ENCODE measurements around the gene PBX1. TPM values are rescaled to one million over a fixed set of nuclear protein-coding genes. Genes with fewer than 3 reads are reported as not detected.

PBX1 gene
- total and polyA plus RNA-seq, 2 of the 4 experiments (the other 2 are of a cell fraction) = 13.9 to 17.9 TPM

GRCh38 chr1:164510435-164510834 lies 48.5 kb upstream of the PBX1 start:
- ATAC-seq (ENCODE audit: low read depth) (peak; percentile 56), DNase-seq (peak; percentile 33)
- no peak overlapping the region for H2BK20ac ChIP-seq (ENCODE audit: low read depth, low read length)
- H3K27me3 ChIP-seq (ENCODE audit: control insufficient read depth, insufficient read depth, low read length) = no peaks in the 10 kb centered on the region; the same call in 1 of the 2 replicates
- H4K5ac ChIP-seq (ENCODE audit: low read depth, low read length) = no peak overlapping the region
- POLR2A ChIA-PET (ENCODE audit: unreplicated experiment) = no interaction called here
- no peaks in the 10 kb centered on the region for H3K79me1 ChIP-seq (ENCODE audit: low read depth in 1 of 2, low read length in 2 of 2)
- no TSS peak for BruUV-seq (replicated peaks)
- intact Hi-C loops (cut with micrococcal nuclease) (loop anchor here (2.0 to 5.0 kb wide), 2 partner anchors 107 to 276 kb away; no protein-coding TSS in a partner anchor), dilution Hi-C loops (cut with HindIII; ENCODE audit: low sequenced_read_pairs, unreplicated experiment) (no loop called here), in situ Hi-C loops (cut with MboI; ENCODE audit: low sequenced_read_pairs) (no loop called here)
- H3K36me3 ChIP-seq (ENCODE audit: control insufficient read depth, insufficient read depth, low read length) = no peaks in the 10 kb centered on the region
- no peak overlapping the region for H3K4me3 ChIP-seq (ENCODE audit: insufficient read depth, low read depth, low read length)
- H2AK9ac ChIP-seq (replicated peaks; ENCODE audit: low read depth, low read length, poor library complexity) = no peak overlapping the region
- H3K9ac ChIP-seq (ENCODE audit: low read depth, low read length) = no peak overlapping the region
- H2BK15ac ChIP-seq (ENCODE audit: low read depth, low read length) = no peak overlapping the region
- no peak overlapping the region for H2BK120ac ChIP-seq (ENCODE audit: low read depth, low read length)
- no peak overlapping the region for H3K56ac ChIP-seq (ENCODE audit: extremely low read depth, insufficient read depth, low read length)
- H3K18ac ChIP-seq (ENCODE audit: low read depth, low read length) = no peak overlapping the region
- no peak overlapping the region for H2BK5ac ChIP-seq (ENCODE audit: low read depth, low read length, poor library complexity, severe bottlenecking)
- no peaks in the 10 kb centered on the region for H3K4me1 ChIP-seq (ENCODE audit: control insufficient read depth, insufficient read depth, low read length)
- no peak overlapping the region for H3K4ac ChIP-seq (ENCODE audit: low read depth, low read length)
- no peak for TF ChIP-seq MAZ (IDR thresholded peaks at IDR 0.05; ENCODE audit: borderline replicate concordance, low read depth, low read length)
- no peak for TF ChIP-seq FOS (IDR thresholded peaks at IDR 0.05; ENCODE audit: low read depth, low read length)
- no peak for TF ChIP-seq CHD1 (IDR thresholded peaks at IDR 0.05; ENCODE audit: low read depth, low read length)
- TF ChIP-seq USF2 (IDR thresholded peaks at IDR 0.05; ENCODE audit: low read depth, low read length) = no peak
- TF ChIP-seq, protein P1, sequence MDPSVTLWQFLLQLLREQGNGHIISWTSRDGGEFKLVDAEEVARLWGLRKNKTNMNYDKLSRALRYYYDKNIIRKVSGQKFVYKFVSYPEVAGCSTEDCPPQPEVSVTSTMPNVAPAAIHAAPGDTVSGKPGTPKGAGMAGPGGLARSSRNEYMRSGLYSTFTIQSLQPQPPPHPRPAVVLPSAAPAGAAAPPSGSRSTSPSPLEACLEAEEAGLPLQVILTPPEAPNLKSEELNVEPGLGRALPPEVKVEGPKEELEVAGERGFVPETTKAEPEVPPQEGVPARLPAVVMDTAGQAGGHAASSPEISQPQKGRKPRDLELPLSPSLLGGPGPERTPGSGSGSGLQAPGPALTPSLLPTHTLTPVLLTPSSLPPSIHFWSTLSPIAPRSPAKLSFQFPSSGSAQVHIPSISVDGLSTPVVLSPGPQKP (IDR thresholded peaks at IDR 0.05; ENCODE audit: borderline replicate concordance, low read depth, low read length) = no peak
- TF ChIP-seq MAFK (IDR thresholded peaks at IDR 0.05; ENCODE audit: low read depth, low read length) = no peak
- TF ChIP-seq CTCF (conservative IDR thresholded peaks at IDR 0.05; ENCODE audit: low read depth, low read length) = peak; percentile 45
- peak; percentile 41 for TF ChIP-seq RAD21 (IDR thresholded peaks at IDR 0.05; ENCODE audit: low read length)
- peak; percentile 31 for TF ChIP-seq SMC3 (IDR thresholded peaks at IDR 0.05; ENCODE audit: low read depth, low read length)
- H2AK5ac ChIP-seq (ENCODE audit: low read depth, low read length) = no peak overlapping the region
- H3K9me1 ChIP-seq (ENCODE audit: insufficient read depth, low read length) = no peaks in the 10 kb centered on the region
- no peak overlapping the region for H2AFZ ChIP-seq (replicated peaks; ENCODE audit: low read length, poor library complexity)
- H3K9me3 ChIP-seq (ENCODE audit: control insufficient read depth, insufficient read depth, low read length) = no peaks in the 10 kb centered on the region
- no peak overlapping the region for H3K4me2 ChIP-seq (ENCODE audit: low read depth, low read length)
- H3K14ac ChIP-seq (replicated peaks; ENCODE audit: low read depth, low read length) = no peak overlapping the region
- no peak overlapping the region for H4K8ac ChIP-seq (ENCODE audit: low read depth in 2 of 2, low read length in 2 of 2)
- H4K20me1 ChIP-seq (ENCODE audit: insufficient read depth, low read length) = no peaks in the 10 kb centered on the region
- no peak overlapping the region for H4K91ac ChIP-seq (ENCODE audit: insufficient read depth, low read depth, low read length)
- CTCF ChIA-PET = interaction anchor here (0.6 to 1.8 kb wide), 2 partner anchors 82 to 108 kb away, joined by 4 read pairs; no protein-coding TSS in a partner anchor
- H3K23ac ChIP-seq (ENCODE audit: low read depth, low read length) = no peak overlapping the region
- no CpG with 5 or more reads among the region's 1 CpG for WGBS, 2 experiments (ENCODE audit: extremely low coverage in 2 of 2, insufficient read length in 1 of 2)
- H3K27ac ChIP-seq (ENCODE audit: insufficient read depth, low read length) = no peak overlapping the region
